Measurements from ENCODE around the gene FKBP11. TPM values are rescaled to one million over a fixed set of nuclear protein-coding genes. Genes with fewer than 3 reads are reported as not detected.

FKBP11 gene
- total RNA-seq, 2 experiments from 2014 or later = 56.8 to 63.8 TPM

DNA sequence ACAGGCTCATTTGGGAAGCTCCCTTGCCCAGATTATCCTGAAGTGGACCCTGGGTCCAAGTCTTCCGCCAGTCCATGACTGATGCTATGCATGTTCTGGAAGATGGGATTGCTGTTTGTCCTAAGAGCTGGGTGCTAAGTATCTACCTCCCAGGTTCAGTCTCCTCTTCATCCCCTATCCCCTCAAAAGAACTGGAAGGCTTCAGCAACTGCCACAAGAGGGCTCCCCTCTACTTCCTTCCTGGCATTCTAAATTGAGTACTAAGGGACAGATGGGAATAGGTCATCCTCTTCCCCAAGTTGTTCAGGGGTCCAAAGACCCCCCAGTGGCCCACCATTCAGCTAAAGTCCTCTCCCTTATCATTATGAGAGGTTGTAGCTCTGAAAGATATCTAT lies 9.0 kb upstream of the FKBP11 start:
- Mint-ChIP-seq H3K4me3 (no peak overlapping the region), H3K27me3 (no peaks in the 10 kb centered on the region), H3K9me3 (ENCODE audit: low read depth) (no peaks in the 10 kb centered on the region), H3K36me3 (ENCODE audit: low read depth) (peaks cover 35% of the 10 kb centered on the region), H3K4me1 (peaks cover 23% of the 10 kb centered on the region), H3K27ac (peak overlapping the region; percentile 27)
- ChIA-PET CTCF (interaction anchor here (0.7 to 7.6 kb wide), 6 partner anchors 11 to 130 kb away, joined by 3 to 73 read pairs (median 8); partner anchors contain the start of genes ARF3, DDX23 and FKBP11), POLR2A (no interaction called here)
- DNase-seq (peak; percentile 26), ATAC-seq (no peak)
- intact Hi-C loops (cut with DNase I, micrococcal nuclease) = loop anchor here in 1 of 2 experiments (2.0 kb wide), 1 partner anchor 54 kb away; no protein-coding TSS in a partner anchor

DNA sequence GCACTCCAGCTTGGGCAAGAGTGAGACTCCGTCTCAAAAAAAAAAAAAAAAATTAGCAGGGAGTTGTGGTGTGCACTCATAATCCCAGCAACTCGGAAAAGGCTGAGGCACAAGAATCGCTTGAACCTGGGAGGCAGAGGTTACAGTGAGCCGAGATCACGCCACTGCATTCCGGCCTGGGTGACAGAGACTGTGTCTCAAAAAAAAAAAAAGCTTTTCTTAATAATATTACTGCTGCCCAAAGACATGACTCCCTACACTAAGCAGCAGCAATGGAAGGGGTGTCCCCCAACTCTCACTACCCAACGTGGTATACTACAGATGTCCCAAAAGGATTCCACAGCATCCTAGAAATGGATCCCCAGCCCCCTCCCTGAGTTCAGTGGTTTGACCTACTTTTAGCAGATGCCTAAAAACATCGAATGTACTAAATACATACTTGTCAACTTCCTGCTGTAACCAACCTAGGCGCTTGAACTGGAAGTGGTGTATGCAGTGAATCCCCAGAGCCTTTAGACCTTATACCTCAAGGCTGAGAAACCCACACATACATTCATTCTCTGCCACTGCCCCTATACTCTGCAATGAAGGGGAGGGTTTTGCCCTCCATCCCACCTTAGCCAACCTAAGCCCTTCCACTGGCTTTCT lies 8.5 kb upstream of the FKBP11 start:
- H3K27me3 Mint-ChIP-seq = no peaks in the 10 kb centered on the region
- peaks cover 23% of the 10 kb centered on the region for H3K4me1 Mint-ChIP-seq
- intact Hi-C loops (cut with DNase I, micrococcal nuclease) = loop anchor here in 1 of 2 experiments (2.0 kb wide), 1 partner anchor 55 kb away; no protein-coding TSS in a partner anchor
- no peak for DNase-seq
- ChIA-PET CTCF (interaction anchor here (0.7 to 7.6 kb wide), 8 partner anchors 11 to 131 kb away, joined by 3 to 73 read pairs (median 8); partner anchors contain the start of genes ARF3, DDX23 and FKBP11), POLR2A (interaction anchor here (0.8 kb wide), 1 partner anchor 55 kb away, joined by 5 read pairs; no protein-coding TSS in a partner anchor)
- H3K36me3 Mint-ChIP-seq (ENCODE audit: low read depth) = peaks cover 33% of the 10 kb centered on the region
- peak overlapping the region; percentile 33 for H3K27ac Mint-ChIP-seq
- no peaks in the 10 kb centered on the region for H3K9me3 Mint-ChIP-seq (ENCODE audit: low read depth)
- no peak overlapping the region for H3K4me3 Mint-ChIP-seq
- peak; percentile 45 for ATAC-seq

DNA sequence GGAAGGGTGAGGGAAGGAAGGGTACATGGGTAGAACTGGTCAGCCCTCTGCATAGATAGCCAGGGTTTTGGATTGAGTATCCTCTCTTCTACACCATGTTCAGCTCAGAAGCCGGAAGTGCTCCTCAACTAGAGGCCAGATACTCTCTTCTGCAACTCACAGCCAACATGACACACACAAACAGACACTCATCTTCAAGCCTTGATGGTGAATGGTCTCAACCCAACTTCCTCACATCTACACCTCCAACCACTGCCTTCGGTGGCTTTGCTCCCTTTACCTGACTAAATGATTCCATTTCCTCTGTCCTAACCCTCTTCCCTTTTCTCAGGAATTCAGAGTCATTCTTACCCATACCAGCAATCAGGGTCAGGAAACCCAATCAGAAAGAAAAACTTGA lies 7.6 kb upstream of the FKBP11 start:
- DNase-seq = no peak
- H3K4me3 Mint-ChIP-seq = no peak overlapping the region
- H3K9me3 Mint-ChIP-seq (ENCODE audit: low read depth) = no peaks in the 10 kb centered on the region
- POLR2A ChIA-PET = no interaction called here
- intact Hi-C loops (cut with DNase I, micrococcal nuclease) = no loop called here
- H3K4me1 Mint-ChIP-seq = peaks cover 23% of the 10 kb centered on the region
- CTCF ChIA-PET = interaction anchor here (0.6 to 7.6 kb wide), 5 partner anchors 10 to 80 kb away, joined by 4 to 73 read pairs (median 5); partner anchors contain the start of genes DDX23, FKBP11 and WNT1
- peak; percentile 33 for ATAC-seq
- peak overlapping the region; percentile 51 for H3K27ac Mint-ChIP-seq
- no peaks in the 10 kb centered on the region for H3K27me3 Mint-ChIP-seq
- H3K36me3 Mint-ChIP-seq (ENCODE audit: low read depth) = peaks cover 33% of the 10 kb centered on the region

DNA sequence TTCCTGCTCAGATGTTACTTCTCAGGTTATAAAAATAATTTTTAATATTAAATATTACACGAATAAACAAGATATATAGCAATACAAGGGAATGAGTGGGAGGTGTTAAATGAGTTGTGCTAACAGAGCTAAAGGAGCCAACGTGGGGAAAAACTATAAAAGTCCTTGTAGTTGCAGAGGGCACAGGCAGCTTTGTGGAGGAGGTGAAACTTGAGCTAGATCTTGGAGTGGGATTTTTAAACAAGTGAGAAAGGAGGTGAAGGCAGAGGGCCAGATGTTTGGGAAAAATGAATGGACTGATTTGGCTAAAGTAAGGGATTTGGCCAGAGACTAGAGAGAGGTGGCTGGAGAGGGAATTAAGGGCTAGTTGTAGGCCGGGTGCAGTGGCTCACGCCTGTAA lies 5.2 kb upstream of the FKBP11 start:
- H3K4me1 Mint-ChIP-seq = peaks cover 32% of the 10 kb centered on the region
- CTCF ChIA-PET = interaction anchor here (0.6 to 7.6 kb wide), 9 partner anchors 7 to 149 kb away, joined by 3 to 73 read pairs (median 3); partner anchors contain the start of genes ARF3 and FKBP11
- no peaks in the 10 kb centered on the region for H3K9me3 Mint-ChIP-seq (ENCODE audit: low read depth)
- H3K27ac Mint-ChIP-seq = no peak overlapping the region
- H3K27me3 Mint-ChIP-seq = no peaks in the 10 kb centered on the region
- H3K4me3 Mint-ChIP-seq = no peak overlapping the region
- ATAC-seq (no peak), DNase-seq (no peak)
- intact Hi-C loops (cut with DNase I, micrococcal nuclease) = no loop called here
- peaks cover 21% of the 10 kb centered on the region for H3K36me3 Mint-ChIP-seq (ENCODE audit: low read depth)
- POLR2A ChIA-PET = interaction anchor here (0.6 kb wide), 1 partner anchor 42 kb away, joined by 3 read pairs; no protein-coding TSS in a partner anchor

DNA sequence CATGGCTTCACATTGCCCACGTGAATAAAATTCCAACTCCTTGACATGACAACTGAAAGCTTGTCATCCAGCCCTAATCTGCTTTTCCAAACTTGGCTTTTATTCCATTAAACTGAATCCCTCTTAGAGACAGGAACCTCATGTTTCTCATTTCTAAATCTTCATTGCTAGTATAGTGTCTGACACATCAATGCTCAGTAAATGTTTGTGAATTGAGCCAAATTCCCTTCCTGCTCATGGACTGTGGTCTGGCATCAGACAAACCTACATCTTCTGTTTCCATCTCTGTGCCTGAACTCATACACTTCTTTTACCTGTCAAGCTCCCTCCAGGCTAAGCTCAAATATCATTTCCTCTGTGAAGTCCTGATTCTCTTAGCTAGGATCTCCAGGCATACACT lies 4.3 kb upstream of the FKBP11 start:
- Mint-ChIP-seq H3K27ac (no peak overlapping the region), H3K9me3 (ENCODE audit: low read depth) (no peaks in the 10 kb centered on the region), H3K27me3 (no peaks in the 10 kb centered on the region), H3K36me3 (ENCODE audit: low read depth) (peaks cover 17% of the 10 kb centered on the region), H3K4me3 (no peak overlapping the region), H3K4me1 (peaks cover 31% of the 10 kb centered on the region)
- ATAC-seq (no peak), DNase-seq (no peak)
- ChIA-PET CTCF (interaction anchor here (0.6 to 7.6 kb wide), 7 partner anchors 7 to 77 kb away, joined by 3 to 73 read pairs (median 4); partner anchors contain the start of gene FKBP11), POLR2A (no interaction called here)
- intact Hi-C loops (cut with DNase I, micrococcal nuclease) = no loop called here

DNA sequence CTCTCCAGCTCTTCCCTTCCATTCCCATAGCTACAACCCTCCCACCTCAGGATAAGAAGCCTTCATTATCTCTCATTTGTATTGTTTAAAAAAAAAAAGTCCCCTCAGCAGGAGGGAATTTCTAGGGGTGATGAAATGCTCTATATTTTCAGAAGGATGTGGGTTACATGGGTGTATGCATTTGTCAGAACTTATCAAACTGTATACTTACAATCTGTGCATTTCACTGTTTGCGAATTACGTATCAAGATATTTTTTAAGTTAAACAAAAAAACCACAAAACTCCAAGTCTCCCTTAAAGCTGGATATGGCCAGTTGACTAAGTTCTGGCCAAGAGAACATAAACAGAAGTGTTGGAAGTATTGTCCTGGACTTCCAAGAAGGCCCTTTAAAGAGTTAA lies 2.0 kb upstream of the FKBP11 start:
- ChIA-PET CTCF (interaction anchor here (0.6 to 1.7 kb wide), 4 partner anchors 24 to 74 kb away, joined by 3 to 7 read pairs (median 4); no protein-coding TSS in a partner anchor), POLR2A (interaction anchor here (0.6 kb wide), 2 partner anchors 34 to 203 kb away, joined by 3 to 9 read pairs; no protein-coding TSS in a partner anchor)
- Mint-ChIP-seq H3K4me1 (peaks cover 37% of the 10 kb centered on the region), H3K36me3 (ENCODE audit: low read depth) (peaks cover 30% of the 10 kb centered on the region), H3K9me3 (ENCODE audit: low read depth) (no peaks in the 10 kb centered on the region), H3K27ac (peak overlapping the region; percentile 71), H3K4me3 (peak overlapping the region; percentile 5), H3K27me3 (no peaks in the 10 kb centered on the region)
- no peak for DNase-seq
- intact Hi-C loops (cut with DNase I, micrococcal nuclease) = no loop called here
- ATAC-seq = no peak

DNA sequence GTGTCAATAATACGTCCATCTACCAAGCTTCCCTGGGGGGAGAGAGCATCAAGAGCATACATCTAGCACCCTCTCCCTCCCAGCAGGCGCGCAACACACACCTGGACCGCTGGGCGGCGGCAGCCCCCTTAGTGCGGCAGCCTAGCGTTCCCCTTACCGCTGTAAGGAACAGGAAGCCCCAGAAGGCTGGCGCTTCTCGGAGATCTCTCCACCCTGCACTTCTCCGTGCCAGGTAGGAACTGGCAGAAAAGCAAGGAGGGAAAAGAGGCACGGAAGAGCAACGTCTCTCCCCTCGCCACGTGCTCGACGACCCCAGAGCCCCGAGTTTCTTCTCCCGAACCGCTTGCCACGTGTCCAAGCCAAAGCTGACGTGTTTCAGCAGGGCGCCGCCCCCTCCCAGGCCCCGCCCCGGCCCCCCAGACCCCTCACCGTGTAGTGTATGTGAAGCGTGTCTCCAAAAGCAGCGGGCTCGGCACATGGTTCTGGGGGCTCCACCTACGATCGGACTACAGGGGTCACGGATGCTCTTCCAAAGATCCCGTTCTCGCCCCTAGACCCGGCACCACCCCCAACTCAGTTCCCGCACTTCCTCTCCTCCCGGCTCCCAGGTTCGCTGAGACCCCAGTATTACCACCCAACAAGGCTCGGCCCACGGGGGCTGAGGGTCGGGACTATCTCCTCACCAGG lies 532 bp downstream of the FKBP11 start:
- Mint-ChIP-seq H3K9me3 (ENCODE audit: low read depth) (no peaks in the 10 kb centered on the region), H3K4me1 (peaks cover 52% of the 10 kb centered on the region), H3K36me3 (ENCODE audit: low read depth) (peaks cover 38% of the 10 kb centered on the region), H3K27ac (peak overlapping the region; percentile 93), H3K4me3 (peak overlapping the region; percentile 83), H3K27me3 (no peaks in the 10 kb centered on the region)
- ATAC-seq (peak; percentile 75), DNase-seq (peak; percentile 85)
- intact Hi-C loops (cut with DNase I, micrococcal nuclease) = loop anchor here (1.0 to 2.0 kb wide), 6 partner anchors 33 to 94 kb away; partner anchors contain the start of genes DDX23 (in 2 of the 2), WNT1 (in 2 of the 2), ARF3 (in 1 of the 2) and PRKAG1 (in 1 of the 2)
- ChIA-PET POLR2A (interaction anchor here (0.5 to 2.0 kb wide), 10 partner anchors 16 to 1112 kb away, joined by 3 to 10 read pairs (median 4); partner anchors contain the start of genes ARF3, DDX23 and RND1), CTCF (interaction anchor here (0.6 to 7.9 kb wide), 19 partner anchors 9 to 186 kb away, joined by 3 to 73 read pairs (median 4); partner anchors contain the start of genes ARF3, DDX23, RND1 and WNT1)

DNA sequence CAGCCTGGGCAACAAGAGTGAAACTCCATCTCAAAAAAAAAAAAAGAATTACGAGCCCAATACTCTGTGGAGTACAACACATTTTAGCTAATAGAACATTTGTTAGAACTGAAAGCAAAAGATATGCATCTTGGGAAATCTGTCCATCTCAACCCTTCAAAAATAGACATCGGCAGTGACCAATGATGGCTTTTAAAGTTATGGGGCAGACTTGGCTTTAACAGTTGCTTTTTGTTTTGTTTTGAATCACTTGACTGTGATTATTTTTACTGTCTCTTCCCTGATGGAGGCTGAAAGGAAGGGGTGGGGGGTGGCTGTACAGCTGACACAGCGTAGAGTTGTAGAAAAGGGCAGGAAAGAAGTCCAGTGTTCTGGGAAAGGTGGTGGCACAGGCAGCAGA lies 2.2 kb downstream of the FKBP11 start:
- Mint-ChIP-seq H3K36me3 (ENCODE audit: low read depth) (peaks cover 44% of the 10 kb centered on the region), H3K4me1 (peaks cover 59% of the 10 kb centered on the region), H3K27me3 (no peaks in the 10 kb centered on the region), H3K9me3 (ENCODE audit: low read depth) (no peaks in the 10 kb centered on the region), H3K4me3 (peak overlapping the region; percentile 83), H3K27ac (peak overlapping the region; percentile 38)
- ATAC-seq (no peak), DNase-seq (no peak)
- ChIA-PET CTCF (interaction anchor here (0.8 to 7.9 kb wide), 15 partner anchors 10 to 108 kb away, joined by 3 to 73 read pairs (median 7); partner anchors contain the start of genes DDX23 and WNT1), POLR2A (interaction anchor here (1.0 kb wide), 2 partner anchors 34 to 266 kb away, joined by 4 read pairs; partner anchors contain the start of genes ARF3 and TUBA1A)
- intact Hi-C loops (cut with DNase I, micrococcal nuclease) = no loop called here

DNA sequence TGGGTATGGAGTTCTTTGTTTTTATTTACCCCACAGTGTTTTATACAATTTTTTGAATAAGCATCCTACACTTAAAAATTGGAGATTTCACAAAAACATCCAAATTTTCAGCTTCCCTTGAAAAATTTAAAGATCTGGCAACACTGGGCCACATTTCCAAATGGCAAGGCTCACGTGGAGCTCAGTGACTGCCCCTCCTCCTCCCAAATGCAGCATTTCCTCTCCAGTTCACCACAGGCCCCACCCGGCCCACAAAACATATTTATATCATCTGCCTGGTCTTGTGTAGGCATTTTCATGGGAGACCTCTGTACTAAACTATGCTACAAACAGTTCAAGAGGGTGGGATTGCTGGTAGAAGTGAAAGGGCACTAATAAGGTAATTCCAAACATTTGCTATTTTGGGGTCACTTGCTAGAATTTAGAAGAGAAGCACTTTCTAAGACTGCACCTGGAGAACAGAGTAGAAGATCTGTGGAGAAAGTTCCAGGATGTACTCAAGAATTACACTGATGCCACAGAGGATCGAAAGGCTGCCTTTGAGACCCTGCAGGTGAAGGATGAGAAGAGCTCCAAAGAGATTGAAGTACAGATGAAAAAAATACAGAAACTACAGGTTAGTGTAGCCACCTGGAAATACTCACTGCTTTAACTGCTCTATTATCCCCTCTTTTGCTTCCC lies 7.3 kb downstream of the FKBP11 start:
- CTCF ChIA-PET = interaction anchor here (0.6 to 1.4 kb wide), 8 partner anchors 14 to 1116 kb away, joined by 3 to 5 read pairs (median 4); a partner anchor contains a TSS
- intact Hi-C loops (cut with DNase I, micrococcal nuclease) = no loop called here
- peaks cover 35% of the 10 kb centered on the region for H3K36me3 Mint-ChIP-seq (ENCODE audit: low read depth)
- H3K27me3 Mint-ChIP-seq = no peaks in the 10 kb centered on the region
- peak; percentile 42 for DNase-seq
- no peak for ATAC-seq
- H3K27ac Mint-ChIP-seq = peak overlapping the region; percentile 85
- peak overlapping the region; percentile 64 for H3K4me3 Mint-ChIP-seq
- POLR2A ChIA-PET = no interaction called here
- H3K9me3 Mint-ChIP-seq (ENCODE audit: low read depth) = no peaks in the 10 kb centered on the region
- peaks cover 43% of the 10 kb centered on the region for H3K4me1 Mint-ChIP-seq

DNA sequence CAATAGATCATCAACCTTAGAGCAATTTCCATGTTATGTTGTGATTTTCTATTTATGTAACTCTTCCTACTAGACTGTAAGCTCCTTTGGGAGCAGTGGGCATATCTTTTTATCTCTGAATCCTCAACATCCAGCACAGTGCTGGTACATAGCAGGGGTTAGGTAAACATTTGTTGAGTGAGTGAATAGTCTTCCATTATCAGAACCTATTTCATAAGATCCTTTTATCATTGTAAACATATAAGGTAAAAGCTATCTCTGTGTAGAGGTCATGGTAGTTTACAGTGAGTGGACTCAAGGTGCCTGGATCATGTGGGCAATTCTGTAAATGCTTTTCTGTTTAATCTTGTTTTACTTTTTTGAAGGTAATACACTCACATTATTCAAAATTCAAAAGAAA lies 15.1 kb downstream of the FKBP11 start:
- peaks cover 2% of the 10 kb centered on the region for H3K27me3 Mint-ChIP-seq
- H3K36me3 Mint-ChIP-seq (ENCODE audit: low read depth) = no peaks in the 10 kb centered on the region
- CTCF ChIA-PET = interaction anchor here (0.6 to 1.8 kb wide), 4 partner anchors 37 to 108 kb away, joined by 3 to 8 read pairs (median 6); no protein-coding TSS in a partner anchor
- DNase-seq (no peak), ATAC-seq (no peak)
- H3K9me3 Mint-ChIP-seq (ENCODE audit: low read depth) = no peaks in the 10 kb centered on the region
- no peak overlapping the region for H3K27ac Mint-ChIP-seq
- no peak overlapping the region for H3K4me3 Mint-ChIP-seq
- intact Hi-C loops (cut with DNase I, micrococcal nuclease) = no loop called here
- POLR2A ChIA-PET = no interaction called here
- no peaks in the 10 kb centered on the region for H3K4me1 Mint-ChIP-seq
